Right lobe of liver (tissue), 6 donors: ENCODE results near the gene KMT2E. TPM values are rescaled to one million over a fixed set of nuclear protein-coding genes. Genes with fewer than 3 reads are reported as not detected.
A peak's percentile ranks its signal among the peaks of the same experiment; 100 is the strongest.

ENCODE experiments used
- ATAC-seq, 4 donors: fragments of 200-7000 bp; cut with Tn5 transposase; one replicate each; pipeline ENCODE4 v1.9.1; 2020; ENCODE audit warnings: mild to moderate bottlenecking in 4 of 4, moderate library complexity in 4 of 4
- DNase-seq, 3 donors: peaks; one replicate each; pipeline ENCODE4 v3.0.0-alpha.2; 2020
- H3K27ac ChIP-seq, 3 donors: fragments of 200-600 bp; one replicate each; pipeline ENCODE4 v1.8.0; 2022
- H3K27me3 ChIP-seq, 2 donors: fragments of 200-600 bp; one replicate each; pipeline ENCODE4 v1.8.0; 2022
- H3K36me3 ChIP-seq, 4 donors: fragments of 200-600 bp; sonication (generic) in 1 of 4; one replicate each; pipeline versions ENCODE4 v1.5.1 to v1.8.0; 2017 to 2022; ENCODE audit warnings: control low read depth in 1 of 4
- H3K4me1 ChIP-seq, 4 donors: fragments of 200-600 bp; sonication (generic) in 1 of 4; one replicate each; pipeline versions ENCODE4 v1.5.1 to v1.8.0; 2017 to 2022; ENCODE audit warnings: control low read depth in 1 of 4
- H3K4me3 ChIP-seq, 3 donors: fragments of 200-600 bp; one replicate each; pipeline ENCODE4 v1.8.0; 2022
- H3K9me3 ChIP-seq, 4 donors: fragments of 200-600 bp; sonication (generic) in 1 of 4; one replicate each; pipeline versions ENCODE4 v1.5.1 to v1.8.0; 2017 to 2022; ENCODE audit warnings: control low read depth in 1 of 4
- CTCF ChIP-seq, 4 donors: fragments of 200-600 bp in 3 of 4; fragments of 450-650 bp in 1 of 4; IDR thresholded peaks; one replicate each; pipeline versions ENCODE4 v1.5.1 to v1.8.0; 2016 to 2022; ENCODE audit warnings: antibody characterized with exemption in 4 of 4, mild to moderate bottlenecking in 2 of 4
- POLR2A ChIP-seq: fragments of 450-650 bp; IDR thresholded peaks from one replicate; pipeline ENCODE4 v1.6.1; 2017; ENCODE audit warnings: antibody characterized with exemption, mild to moderate bottlenecking
- WGBS: methylation state at CpG from one replicate; pipeline ENCODE4 v1.1.6; 2018; ENCODE audit warnings: low coverage, low lambda C conversion rate; ENCODE audit not compliant: insufficient coverage; ENCODE audit errors: missing lambda C conversion rate; 5-methylcytosine and 5-hydroxymethylcytosine counted together
- intact Hi-C, 2 donors: fragments of 100-400 bp; cut with DNase I; formaldehyde crosslinking; loops; one replicate each; pipeline versions ENCODE4 v1.11.2 to v1.14.1; 2022
- total RNA-seq, 6 experiments: library from RNA; depleted of rRNA in 2 of 6; stranded (reverse); fragments of >200 nt in 2 of 6; fragmentation: NEBNext Ultra II Directional in 3 of 6; extraction: Animal tissue kit (Norgen Biotek cat#: 25700) in 3 of 6; gene quantifications; one replicate each; pipeline versions ENCODE4 v1.1.0 to v1.2.4, GENCODE V29; 2016 to 2023
- donor health status: DM: no; HTN: yes; CAD: no.
- donor health status: DM: no; HTN: no; CAD: no.
- donor health status: DM: no; HTN: no; CAD: no.
- donor health status: DM: no; HTN: yes; CAD: no.
- donor health status: DM: no; HTN: yes; CAD: no.

KMT2E gene
- total RNA-seq, 6 experiments from 2014 or later, result 21.6 to 31.6 (median 25.3) TPM

- WGBS, result 58% methylated on average over 4 of the region's 5 CpGs
- intact Hi-C loops, result no loop called here
- Histone ChIP-seq H3K27ac (no peak overlapping the region), H3K36me3 (no peaks in the 10 kb centered on the region), H3K9me3 (no peaks in the 10 kb centered on the region), H3K4me1 (peaks cover 0 to 90% (median 19%) of the 10 kb centered on the region in 4 donors), H3K27me3 (no peaks in the 10 kb centered on the region), H3K4me3 (no peak overlapping the region)
- ATAC-seq (no peak), DNase-seq (no peak)
- TF ChIP-seq CTCF (IDR thresholded peaks at IDR 0.05) (no peak), POLR2A (no peak)
Observed at GRCh38 chr7:105006367-105007136, 7.5 kb upstream of the KMT2E start.

GRCh38 chr7:105007298-105007697 is 6.7 kb upstream of the KMT2E start:
- DNase-seq (no peak), ATAC-seq (no peak)
- Histone ChIP-seq H3K4me3 (no peak overlapping the region), H3K27me3 (no peaks in the 10 kb centered on the region), H3K4me1 (peaks cover 0 to 84% (median 19%) of the 10 kb centered on the region in 4 donors), H3K9me3 (no peaks in the 10 kb centered on the region), H3K36me3 (no peaks in the 10 kb centered on the region), H3K27ac (no peak overlapping the region)
- TF ChIP-seq POLR2A, result no peak
- no peak for TF ChIP-seq CTCF (IDR thresholded peaks at IDR 0.05)
- WGBS, result 90% methylated on average over 5 of the region's 5 CpGs
- intact Hi-C loops, result no loop called here

GRCh38 chr7:105009667-105010503 is 4.1 kb upstream of the KMT2E start:
- Histone ChIP-seq H3K4me3 (peak overlapping the region; percentile 73 to 79 (median 77)), H3K27me3 (no peaks in the 10 kb centered on the region), H3K4me1 (peaks cover 0 to 60% (median 8%) of the 10 kb centered on the region in 4 donors), H3K27ac (peak overlapping the region in 2 of 3 donors; percentile 100), H3K36me3 (no peaks in the 10 kb centered on the region), H3K9me3 (no peaks in the 10 kb centered on the region)
- intact Hi-C loops, result no loop called here
- WGBS, result 19% methylated on average over 9 of the region's 9 CpGs
- TF ChIP-seq CTCF (IDR thresholded peaks at IDR 0.05), result no peak
- TF ChIP-seq POLR2A, result no peak
- DNase-seq, result no peak
- ATAC-seq, result no peak

GRCh38 chr7:105010504-105011130 is 3.4 kb upstream of the KMT2E start:
- peaks cover 0 to 55% (median 7%) of the 10 kb centered on the region in 4 donors for H3K4me1 ChIP-seq
- intact Hi-C loops, result no loop called here
- no peaks in the 10 kb centered on the region for H3K36me3 ChIP-seq
- no peaks in the 10 kb centered on the region for H3K27me3 ChIP-seq
- H3K27ac ChIP-seq, result peak overlapping the region in 2 of 3 donors; percentile 100
- 13% methylated on average over 5 of the region's 5 CpGs for WGBS
- DNase-seq, result no peak
- ATAC-seq, result no peak
- H3K4me3 ChIP-seq, result peak overlapping the region; percentile 73 to 79 (median 77)
- H3K9me3 ChIP-seq, result no peaks in the 10 kb centered on the region
- TF ChIP-seq POLR2A, result no peak
- no peak for TF ChIP-seq CTCF (IDR thresholded peaks at IDR 0.05)
